Activated T-cell treated with anti-CD3 and anti-CD28 coated beads, Interleukin-2, amount 50 U/mL, for 4 hours (primary cell): ENCODE data around the gene KRAS. TPM values are rescaled to one million over a fixed set of nuclear protein-coding genes. Genes with fewer than 3 reads are reported as not detected.
"Not testable (repeated sequence)": the region's sequence is repeated elsewhere in the genome, so short reads cannot be mapped to it uniquely, and the experiment has no call there.

Experiments
- ATAC-seq, 2 donors: fragments of 200-7000 bp; cut with Tn5 transposase; one replicate each; pipeline ENCODE4 v1.10.0; 2021
- DNase-seq: peaks from one replicate; pipeline ENCODE4 v3.0.0-alpha.2; 2020
- H3K27me3 Mint-ChIP-seq: one replicate; pipeline ENCODE4 v1.8.0; 2021; ENCODE audit warnings: low read depth, mixed read lengths
- H3K36me3 Mint-ChIP-seq: one replicate; pipeline ENCODE4 v1.8.0; 2022; ENCODE audit warnings: mixed read lengths; ENCODE audit not compliant: insufficient read depth
- H3K4me1 Mint-ChIP-seq: one replicate; pipeline ENCODE4 v1.8.0; 2021; ENCODE audit warnings: low read depth, mixed read lengths
- H3K4me3 Mint-ChIP-seq: one replicate; pipeline ENCODE4 v1.8.0; 2021; ENCODE audit warnings: mild to moderate bottlenecking, moderate library complexity, mixed read lengths
- H3K9me3 Mint-ChIP-seq: one replicate; pipeline ENCODE4 v1.8.0; 2021; ENCODE audit warnings: mixed read lengths
- total RNA-seq, 3 donors: library from RNA; stranded (reverse); gene quantifications; one replicate each; pipeline ENCODE4 v1.2.1, GENCODE V29; 2021

The KRAS gene
- total RNA-seq: 10 to 100 TPM; 15.4 to 18.3 (median 16.5) TPM

- H3K27me3 Mint-ChIP-seq: no peaks in the 10 kb centered on the region
- peaks cover 4% of the 10 kb centered on the region for H3K36me3 Mint-ChIP-seq
- DNase-seq (peak; percentile 87), ATAC-seq (peak; percentile 87)
- peak within 1 kb of the TSS; percentile 90 for H3K4me3 Mint-ChIP-seq
- no peaks in the 10 kb centered on the region for H3K9me3 Mint-ChIP-seq
- peaks cover 38% of the 10 kb centered on the region for H3K4me1 Mint-ChIP-seq
These were observed at the start of gene KRAS for GRCh38 chr12:25250744-25251730. TSS of gene KRAS (minus strand) at chr12:25250929.

- H3K4me3 Mint-ChIP-seq: no peak overlapping the region
- H3K27me3 Mint-ChIP-seq: no peaks in the 10 kb centered on the region
- no peaks in the 10 kb centered on the region for H3K36me3 Mint-ChIP-seq
- H3K9me3 Mint-ChIP-seq: no peaks in the 10 kb centered on the region
- peaks cover 10% of the 10 kb centered on the region for H3K4me1 Mint-ChIP-seq
- DNase-seq: no peak
- ATAC-seq: no peak
These were observed 45.7 kb upstream of the KRAS start for GRCh38 chr12:25296381-25296780.

- Mint-ChIP-seq H3K36me3 (no peaks in the 10 kb centered on the region), H3K9me3 (no peaks in the 10 kb centered on the region), H3K4me3 (no peak overlapping the region), H3K27me3 (no peaks in the 10 kb centered on the region), H3K4me1 (peaks cover 10% of the 10 kb centered on the region)
- ATAC-seq: no peak
- DNase-seq: no peak
These were observed 44.6 kb upstream of the KRAS start for GRCh38 chr12:25295361-25295760.

- Mint-ChIP-seq H3K4me1 (peaks cover 10% of the 10 kb centered on the region), H3K4me3 (no peak overlapping the region), H3K36me3 (no peaks in the 10 kb centered on the region), H3K27me3 (no peaks in the 10 kb centered on the region), H3K9me3 (peaks cover 12% of the 10 kb centered on the region)
- ATAC-seq (no peak), DNase-seq (no peak)
These were observed 42.9 kb upstream of the KRAS start for GRCh38 chr12:25293653-25294052.

DNA sequence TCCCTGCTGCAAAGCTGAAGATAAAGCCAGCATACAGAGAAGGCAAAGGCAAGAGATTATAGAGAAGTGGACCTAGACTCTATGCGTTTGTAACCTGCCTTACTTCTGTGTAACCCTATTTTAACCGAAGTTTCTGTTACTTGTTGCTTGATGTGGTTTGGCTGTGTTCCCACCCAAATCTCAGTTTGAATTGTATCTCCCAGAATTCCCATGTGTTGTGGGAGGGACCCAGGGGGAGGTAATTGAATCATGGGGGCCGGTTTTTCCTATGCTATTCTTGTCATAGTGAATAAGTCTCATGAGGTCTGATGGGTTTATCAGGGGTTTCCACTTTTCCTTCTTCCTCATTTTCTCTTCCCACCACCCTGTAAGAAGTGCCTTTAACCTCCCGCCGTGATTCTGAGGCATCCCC, 42.1 kb upstream of the KRAS start:
- not testable (repeated sequence) for DNase-seq, H3K4me1 Mint-ChIP-seq, H3K4me3 Mint-ChIP-seq, ATAC-seq, H3K36me3 Mint-ChIP-seq, H3K27me3 Mint-ChIP-seq
- H3K9me3 Mint-ChIP-seq: peaks cover 12% of the 10 kb centered on the region

DNA sequence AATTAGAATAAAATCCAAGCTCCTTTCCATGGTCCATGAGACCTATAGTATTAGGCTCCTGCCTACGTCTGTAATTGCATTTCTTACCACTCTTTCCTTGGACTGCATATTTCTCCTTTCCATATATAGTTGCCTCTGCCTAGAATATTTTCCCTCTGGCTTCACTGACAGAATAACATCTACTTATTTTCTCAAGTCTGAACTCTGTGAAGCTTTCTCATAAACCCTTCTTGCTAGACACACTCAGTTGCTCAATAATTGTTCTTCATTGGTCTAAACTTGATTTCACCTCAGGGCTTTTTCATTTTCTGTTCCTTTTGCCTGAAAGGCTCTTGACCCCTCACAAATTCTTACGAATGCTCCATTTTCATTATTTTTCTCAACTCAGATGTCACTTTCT, 36.9 kb upstream of the KRAS start:
- no peak for ATAC-seq
- DNase-seq: no peak
- Mint-ChIP-seq H3K36me3 (no peaks in the 10 kb centered on the region), H3K4me1 (peaks cover 15% of the 10 kb centered on the region), H3K27me3 (no peaks in the 10 kb centered on the region), H3K4me3 (no peak overlapping the region), H3K9me3 (peaks cover 12% of the 10 kb centered on the region)

GRCh38 chr12:25286837-25287236, 36.1 kb upstream of the KRAS start:
- no peaks in the 10 kb centered on the region for H3K36me3 Mint-ChIP-seq
- no peaks in the 10 kb centered on the region for H3K27me3 Mint-ChIP-seq
- peaks cover 12% of the 10 kb centered on the region for H3K9me3 Mint-ChIP-seq
- ATAC-seq: no peak
- no peak overlapping the region for H3K4me3 Mint-ChIP-seq
- no peak for DNase-seq
- H3K4me1 Mint-ChIP-seq: peaks cover 17% of the 10 kb centered on the region

GRCh38 chr12:25284024-25284423, 33.3 kb upstream of the KRAS start:
- Mint-ChIP-seq H3K27me3 (no peaks in the 10 kb centered on the region), H3K4me1 (peaks cover 40% of the 10 kb centered on the region), H3K9me3 (peaks cover 3% of the 10 kb centered on the region), H3K36me3 (no peaks in the 10 kb centered on the region), H3K4me3 (no peak overlapping the region)
- ATAC-seq: no peak
- DNase-seq: no peak

- Mint-ChIP-seq H3K9me3 (no peaks in the 10 kb centered on the region), H3K27me3 (no peaks in the 10 kb centered on the region), H3K4me1 (peaks cover 40% of the 10 kb centered on the region), H3K4me3 (no peak overlapping the region), H3K36me3 (no peaks in the 10 kb centered on the region)
- DNase-seq (no peak), ATAC-seq (no peak)
These were observed 32.3 kb upstream of the KRAS start for GRCh38 chr12:25283006-25283405.

DNA sequence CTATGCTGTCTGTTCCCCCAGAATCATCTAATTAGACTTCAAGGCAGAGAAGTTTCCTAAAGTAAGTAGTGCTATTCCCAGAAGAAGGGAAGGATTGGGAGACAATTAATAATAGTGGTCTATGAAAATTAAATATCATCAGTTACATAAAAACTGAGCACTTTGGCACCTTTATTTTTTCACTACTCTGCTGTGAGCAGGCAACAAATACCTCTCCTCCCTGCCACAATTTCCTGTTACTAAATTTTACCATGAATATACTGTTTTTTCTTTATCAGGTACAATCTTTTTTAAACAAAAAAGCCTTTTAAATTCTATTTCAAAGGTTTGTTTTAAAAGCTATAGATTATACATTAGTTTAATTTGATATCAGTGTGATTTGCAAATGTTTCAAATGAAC, 29.4 kb upstream of the KRAS start:
- Mint-ChIP-seq H3K9me3 (no peaks in the 10 kb centered on the region), H3K27me3 (no peaks in the 10 kb centered on the region), H3K4me3 (no peak overlapping the region), H3K36me3 (no peaks in the 10 kb centered on the region), H3K4me1 (peaks cover 44% of the 10 kb centered on the region)
- no peak for DNase-seq
- ATAC-seq: no peak

- DNase-seq: no peak
- Mint-ChIP-seq H3K4me3 (no peak overlapping the region), H3K9me3 (no peaks in the 10 kb centered on the region), H3K27me3 (no peaks in the 10 kb centered on the region), H3K36me3 (no peaks in the 10 kb centered on the region), H3K4me1 (peaks cover 40% of the 10 kb centered on the region)
- no peak for ATAC-seq
These were observed 27.5 kb upstream of the KRAS start for GRCh38 chr12:25278269-25278668.

DNA sequence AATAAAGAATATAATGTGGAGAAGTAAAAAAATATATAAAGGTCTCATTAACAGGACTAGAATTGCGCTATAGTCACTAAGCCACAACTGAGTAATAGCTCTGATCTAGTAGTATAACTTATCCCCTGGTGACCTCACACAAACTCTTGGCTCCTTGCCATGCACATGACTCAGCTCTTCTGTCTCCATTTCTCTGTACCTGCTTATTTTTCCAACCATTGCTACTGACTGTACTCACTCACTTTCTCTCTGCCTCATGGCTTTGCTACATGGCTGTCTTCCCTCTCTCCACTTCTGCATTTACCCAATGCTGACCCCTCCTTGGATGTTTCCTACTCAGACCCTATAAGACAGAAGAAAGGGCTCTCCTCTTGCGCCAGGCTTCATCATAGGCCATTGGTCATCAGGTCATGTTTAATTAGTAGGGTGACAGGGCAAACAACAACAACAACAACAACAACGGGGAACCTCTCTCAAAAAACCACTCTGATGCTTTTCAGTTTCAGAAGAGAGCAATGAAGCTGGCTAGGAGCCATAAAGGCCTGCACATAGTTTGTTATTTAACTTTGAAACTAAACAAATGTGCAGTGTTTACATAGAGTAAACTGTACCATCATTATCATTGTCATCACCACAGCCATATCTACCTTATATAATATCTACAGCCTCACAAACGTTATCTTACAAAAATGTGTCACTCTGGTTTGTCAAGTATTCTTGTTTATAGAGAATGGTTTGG, 25.6 kb upstream of the KRAS start:
- Mint-ChIP-seq H3K4me1 (peaks cover 25% of the 10 kb centered on the region), H3K9me3 (no peaks in the 10 kb centered on the region), H3K36me3 (no peaks in the 10 kb centered on the region), H3K27me3 (no peaks in the 10 kb centered on the region), H3K4me3 (no peak overlapping the region)
- DNase-seq (peak; percentile 54), ATAC-seq (peak; percentile 92 to 96)

DNA sequence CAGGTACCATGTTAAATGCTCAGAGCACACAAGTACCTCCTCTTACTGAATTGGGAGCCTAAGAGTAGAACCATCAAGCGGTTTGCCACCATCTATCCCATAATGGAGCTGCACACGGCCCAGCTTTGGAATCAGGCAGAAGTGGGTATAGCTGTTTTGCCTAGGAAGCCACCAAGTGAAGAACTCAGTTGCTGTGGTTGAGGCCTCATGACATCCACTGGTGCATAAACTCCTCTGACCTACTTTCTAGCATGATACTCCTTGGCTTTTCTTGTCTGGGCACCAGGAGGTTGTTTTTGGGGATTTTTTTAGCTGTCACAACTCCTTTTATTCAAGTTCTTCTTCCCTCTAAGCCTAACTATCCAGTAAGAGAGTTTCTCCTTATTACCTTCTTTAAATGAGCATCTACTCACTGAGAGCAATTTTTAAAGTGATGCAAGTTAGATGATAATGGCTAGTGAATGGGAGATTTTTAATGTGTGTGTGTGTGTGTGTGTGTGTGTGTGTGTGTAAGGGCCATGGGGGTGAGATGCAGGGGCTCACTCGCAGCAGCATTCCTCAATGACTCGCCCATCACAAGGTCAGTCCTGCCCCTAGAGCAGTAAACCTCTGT, 20.9 kb upstream of the KRAS start:
- H3K27me3 Mint-ChIP-seq: no peaks in the 10 kb centered on the region
- H3K36me3 Mint-ChIP-seq: no peaks in the 10 kb centered on the region
- H3K4me1 Mint-ChIP-seq: peaks cover 6% of the 10 kb centered on the region
- no peak for ATAC-seq
- H3K4me3 Mint-ChIP-seq: no peak overlapping the region
- H3K9me3 Mint-ChIP-seq: no peaks in the 10 kb centered on the region
- no peak for DNase-seq

DNA sequence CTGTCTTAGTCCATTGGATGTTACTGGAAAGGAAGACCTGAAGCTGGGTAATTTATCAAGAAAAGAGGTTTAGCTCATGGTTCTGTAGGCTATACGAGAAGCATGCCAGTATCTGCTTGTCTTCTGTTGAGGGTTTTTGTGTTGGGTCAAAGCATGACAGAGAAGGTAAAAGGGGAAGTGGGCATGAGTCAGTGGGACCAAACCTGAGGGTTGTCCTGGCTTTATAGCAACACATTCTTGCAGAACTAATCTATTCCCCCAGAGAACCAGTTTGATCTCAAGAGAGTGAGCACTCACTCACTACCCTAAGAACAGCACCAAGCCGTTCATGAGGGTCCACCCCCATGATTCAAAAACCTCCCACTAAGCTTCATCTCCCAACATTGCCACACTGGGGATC, 19.0 kb upstream of the KRAS start:
- DNase-seq (no peak), ATAC-seq (no peak)
- H3K4me1 Mint-ChIP-seq: peaks cover 2% of the 10 kb centered on the region
- no peaks in the 10 kb centered on the region for H3K36me3 Mint-ChIP-seq
- H3K9me3 Mint-ChIP-seq: no peaks in the 10 kb centered on the region
- no peaks in the 10 kb centered on the region for H3K27me3 Mint-ChIP-seq
- H3K4me3 Mint-ChIP-seq: no peak overlapping the region
